Muscle of leg (tissue), 11 donors: ENCODE data around the gene SUPT3H. TPM values are rescaled to one million over a fixed set of nuclear protein-coding genes. Genes with fewer than 3 reads are reported as not detected.
A peak's percentile ranks its signal among the peaks of the same experiment; 100 is the strongest.

Experiments
- DNase-seq: peaks from one replicate; pipeline ENCODE4 v3.0.0; 2013
- H3K27ac ChIP-seq: one replicate; pipeline ENCODE4 v1.5.1; 2013; ENCODE audit warnings: mild to moderate bottlenecking, low read length, control low read depth
- H3K27me3 ChIP-seq: one replicate; pipeline ENCODE4 v1.6.1; 2013; ENCODE audit warnings: low read length; ENCODE audit not compliant: control insufficient read depth, insufficient read depth
- H3K36me3 ChIP-seq: one replicate; pipeline ENCODE4 v1.6.1; 2013; ENCODE audit warnings: low read length; ENCODE audit not compliant: control insufficient read depth, insufficient read depth
- H3K4me1 ChIP-seq: one replicate; pipeline ENCODE4 v1.6.1; 2013; ENCODE audit warnings: low read length; ENCODE audit not compliant: control insufficient read depth, insufficient read depth
- H3K4me3 ChIP-seq: one replicate; pipeline ENCODE4 v1.5.1; 2013; ENCODE audit warnings: low read length, control low read depth
- H3K9me3 ChIP-seq: replicated peaks from 2 replicates; pipeline ENCODE4 v1.6.1; 2013; ENCODE audit warnings: low read depth, low read length; ENCODE audit not compliant: control insufficient read depth
- WGBS: methylation state at CpG from one replicate; pipeline ENCODE4 v1.1.5; 2013; ENCODE audit warnings: missing lambda C conversion rate; ENCODE audit not compliant: insufficient coverage; 5-methylcytosine and 5-hydroxymethylcytosine counted together
- polyA plus RNA-seq, 8 donors: library from polyadenylated mRNA; unstranded; fragments of 120-200 nt; gene quantifications; one replicate each; pipeline versions ENCODE4 v1.2.1 to v1.2.3, GENCODE V29; 2013; ENCODE audit warnings: inconsistent platforms in 1 of 8, low replicate concordance in 1 of 8; ENCODE audit not compliant: insufficient read length in 8 of 8, insufficient read depth in 1 of 8
- total RNA-seq: library from RNA; stranded (reverse); fragments of 120-200 nt; gene quantifications from one replicate; pipeline ENCODE4 v1.2.4, GENCODE V29; 2013

SUPT3H gene
- total and polyA plus RNA-seq, 9 donors, result 8.3 to 13.7 (median 10.7) TPM

DNA sequence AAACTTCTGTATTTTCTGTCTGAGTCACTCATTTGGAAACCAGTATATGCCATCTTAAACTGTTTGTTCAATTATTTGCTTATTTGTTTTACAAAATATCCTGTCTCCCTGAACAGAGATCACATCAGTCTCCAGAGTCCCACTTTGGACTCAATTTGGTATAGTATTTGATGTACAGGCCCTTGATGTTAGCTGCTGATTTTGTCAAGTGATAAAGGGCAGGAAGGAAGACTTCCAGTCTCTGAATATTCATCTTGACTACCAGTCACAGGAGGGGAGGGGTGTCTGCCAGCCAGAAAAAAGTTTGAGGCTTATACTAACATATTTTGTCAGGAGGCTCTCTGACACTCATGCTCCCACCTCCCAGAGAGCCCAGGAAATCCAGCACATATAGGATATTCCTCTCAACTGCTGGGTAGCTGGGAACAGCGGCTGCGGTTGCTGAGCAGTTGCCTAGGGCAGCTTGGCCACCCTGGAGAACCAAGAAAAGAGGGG is 426.4 kb downstream of the SUPT3H start:
- DNase-seq, result no peak
- H3K9me3 ChIP-seq, result peaks cover 11% of the 10 kb centered on the region
- H3K27ac ChIP-seq, result no peak overlapping the region
- H3K4me1 ChIP-seq, result no peaks in the 10 kb centered on the region
- no peaks in the 10 kb centered on the region for H3K36me3 ChIP-seq
- H3K27me3 ChIP-seq, result no peaks in the 10 kb centered on the region
- no peak overlapping the region for H3K4me3 ChIP-seq
- WGBS, result no CpG with 5 or more reads among the region's 2 CpGs

DNA sequence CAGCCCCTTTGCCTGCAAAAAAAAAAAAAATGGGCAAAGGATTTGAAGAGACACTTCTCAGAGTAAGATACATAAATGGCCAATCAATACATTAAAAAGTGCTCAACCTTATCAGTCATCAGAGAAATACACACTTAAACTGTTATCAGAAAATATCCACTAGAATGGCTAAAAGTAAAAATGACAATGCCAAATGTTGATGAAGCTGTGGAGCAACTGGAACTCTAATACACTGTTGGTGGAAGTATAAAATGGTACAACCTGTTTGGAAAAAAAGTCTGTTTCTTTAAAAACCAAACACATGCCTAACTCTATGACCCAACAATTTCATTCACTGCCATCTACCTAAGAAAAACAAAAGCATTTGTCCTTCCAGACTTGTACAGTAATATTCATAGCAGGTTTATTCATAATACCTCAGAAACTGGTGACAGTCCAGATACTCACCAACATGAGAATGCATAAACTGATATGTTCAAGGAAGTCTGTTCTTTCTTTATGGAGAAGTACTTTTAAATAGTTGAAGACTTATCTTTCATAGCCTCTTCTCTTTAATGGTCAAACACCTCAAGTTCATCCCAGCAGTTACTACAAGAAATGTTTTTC is 428.0 kb downstream of the SUPT3H start:
- Histone ChIP-seq H3K4me1 (no peaks in the 10 kb centered on the region), H3K36me3 (no peaks in the 10 kb centered on the region), H3K27me3 (no peaks in the 10 kb centered on the region), H3K4me3 (no peak overlapping the region), H3K27ac (no peak overlapping the region), H3K9me3 (peaks cover 11% of the 10 kb centered on the region)
- no peak for DNase-seq

DNA sequence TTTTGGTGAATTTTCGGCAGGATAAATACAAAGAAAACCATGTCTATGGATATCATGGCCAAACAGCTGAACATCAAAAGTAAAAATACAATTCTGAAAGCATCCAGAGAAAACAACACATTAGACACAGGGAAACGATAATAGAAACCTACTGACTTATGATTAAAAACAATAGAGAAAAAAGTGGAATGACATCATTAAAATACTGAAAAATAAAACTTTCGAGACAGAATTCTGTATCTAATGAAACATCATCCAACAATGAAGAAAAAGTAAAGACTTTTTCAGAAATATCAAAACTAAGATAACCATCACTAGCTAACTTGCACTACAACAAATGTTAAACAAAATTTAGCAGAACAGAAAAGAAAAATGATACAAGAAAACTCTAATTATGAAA is 434.2 kb downstream of the SUPT3H start:
- Histone ChIP-seq H3K27me3 (no peaks in the 10 kb centered on the region), H3K36me3 (no peaks in the 10 kb centered on the region), H3K27ac (no peak overlapping the region), H3K4me1 (no peaks in the 10 kb centered on the region), H3K4me3 (no peak overlapping the region), H3K9me3 (peaks cover 2% of the 10 kb centered on the region)
- no CpG with 5 or more reads among the region's 3 CpGs for WGBS
- DNase-seq, result no peak

DNA sequence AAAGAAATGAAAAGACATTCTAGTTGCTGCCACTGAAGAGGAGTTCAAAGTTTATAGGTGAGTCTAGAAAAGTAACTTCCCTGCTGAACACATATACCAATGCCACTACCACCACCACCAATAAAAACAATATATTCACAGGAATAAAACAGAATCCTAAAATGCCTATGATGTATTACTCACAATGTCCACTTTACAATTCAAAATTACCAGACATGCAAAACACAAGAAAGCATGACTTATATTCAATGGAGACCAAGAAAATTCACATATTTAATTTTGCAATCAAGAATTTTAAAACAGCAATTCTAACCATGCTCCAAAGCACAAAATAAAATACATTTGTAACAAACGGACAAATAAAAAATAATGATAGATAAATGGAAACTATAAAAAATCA is 434.9 kb downstream of the SUPT3H start:
- H3K4me1 ChIP-seq, result no peaks in the 10 kb centered on the region
- no peak overlapping the region for H3K4me3 ChIP-seq
- no CpG with 5 or more reads among the region's 1 CpG for WGBS
- H3K27me3 ChIP-seq, result no peaks in the 10 kb centered on the region
- peaks cover 2% of the 10 kb centered on the region for H3K9me3 ChIP-seq
- DNase-seq, result no peak
- H3K36me3 ChIP-seq, result no peaks in the 10 kb centered on the region
- H3K27ac ChIP-seq, result no peak overlapping the region

DNA sequence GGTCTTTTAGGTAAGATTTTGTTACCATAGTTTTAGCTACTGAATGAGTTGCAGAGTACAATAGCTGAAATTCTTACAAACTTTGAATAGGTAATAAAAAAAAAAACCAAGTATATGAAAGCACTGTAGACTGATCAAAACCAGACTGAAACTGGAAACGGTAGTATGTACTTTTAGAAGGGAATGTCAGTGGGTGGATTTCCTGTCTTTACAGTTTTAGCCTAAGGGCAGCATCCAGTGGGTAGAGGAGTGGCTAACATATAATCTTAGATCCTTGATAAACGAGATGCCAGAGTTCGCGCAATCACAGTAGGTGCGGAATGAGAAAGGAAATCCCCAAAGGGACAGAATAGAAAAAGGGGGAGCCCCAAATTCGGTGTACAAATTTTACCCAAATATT is 435.5 kb downstream of the SUPT3H start:
- H3K9me3 ChIP-seq, result peaks cover 2% of the 10 kb centered on the region
- WGBS, result 88% methylated on average over 6 of the region's 6 CpGs
- H3K36me3 ChIP-seq, result no peaks in the 10 kb centered on the region
- no peaks in the 10 kb centered on the region for H3K27me3 ChIP-seq
- no peak overlapping the region for H3K4me3 ChIP-seq
- no peak overlapping the region for H3K27ac ChIP-seq
- no peaks in the 10 kb centered on the region for H3K4me1 ChIP-seq
- DNase-seq, result no peak

DNA sequence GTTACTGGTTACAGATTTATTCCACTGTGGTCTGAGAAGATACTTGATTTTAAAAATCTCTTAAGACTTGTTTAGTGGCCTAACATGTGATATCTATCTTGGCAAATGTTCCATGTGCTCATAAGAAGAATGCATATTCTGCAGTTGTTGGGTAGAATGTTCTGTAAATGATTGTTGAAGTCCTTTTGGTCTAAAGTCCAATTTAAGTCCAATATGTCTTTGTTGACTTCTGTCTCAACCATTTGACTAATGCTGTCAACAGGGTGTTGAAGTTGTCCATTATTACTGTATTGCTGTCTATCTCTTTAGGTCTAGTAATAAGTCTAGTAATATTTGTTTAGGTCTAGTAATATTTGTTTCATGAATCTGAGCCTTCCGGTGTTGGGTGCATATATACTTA is 437.4 kb downstream of the SUPT3H start:
- no peaks in the 10 kb centered on the region for H3K4me1 ChIP-seq
- no peaks in the 10 kb centered on the region for H3K27me3 ChIP-seq
- WGBS, result no CpG with 5 or more reads among the region's 1 CpG
- H3K36me3 ChIP-seq, result no peaks in the 10 kb centered on the region
- no peak overlapping the region for H3K27ac ChIP-seq
- no peak overlapping the region for H3K4me3 ChIP-seq
- H3K9me3 ChIP-seq, result no peaks in the 10 kb centered on the region
- no peak for DNase-seq

DNA sequence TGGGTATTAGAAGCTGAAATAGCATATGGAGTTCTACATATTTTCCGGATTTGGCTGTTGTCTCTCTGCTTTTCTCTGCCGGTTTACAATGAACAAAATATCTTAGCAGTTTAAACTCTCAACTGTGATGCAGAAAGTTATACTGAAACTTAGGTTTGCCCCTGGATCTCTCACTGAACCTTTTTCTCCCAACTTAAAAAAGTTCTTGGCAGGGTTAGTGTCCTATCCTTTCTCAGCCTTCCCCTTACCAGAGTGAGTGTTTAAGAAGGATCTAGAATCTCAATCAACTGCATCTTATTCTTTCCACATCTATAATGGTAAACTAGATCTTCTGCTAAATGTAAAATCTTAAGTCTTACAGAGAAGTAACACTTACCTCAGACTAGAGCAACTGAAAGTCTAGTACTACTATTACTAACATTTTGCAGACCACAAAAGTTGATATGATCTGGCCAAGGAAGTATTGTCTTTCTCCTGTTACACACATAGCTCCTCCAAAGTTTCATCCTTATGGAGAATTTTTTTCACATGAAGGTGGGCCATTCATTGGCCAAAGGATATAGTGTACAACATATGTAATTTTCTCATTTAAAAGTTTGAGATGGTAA is 441.9 kb downstream of the SUPT3H start:
- Histone ChIP-seq H3K4me3 (no peak overlapping the region), H3K27me3 (no peaks in the 10 kb centered on the region), H3K27ac (no peak overlapping the region), H3K36me3 (no peaks in the 10 kb centered on the region), H3K4me1 (no peaks in the 10 kb centered on the region), H3K9me3 (no peaks in the 10 kb centered on the region)
- peak; percentile 21 for DNase-seq
- WGBS, result no CpG with 5 or more reads among the region's 2 CpGs

DNA sequence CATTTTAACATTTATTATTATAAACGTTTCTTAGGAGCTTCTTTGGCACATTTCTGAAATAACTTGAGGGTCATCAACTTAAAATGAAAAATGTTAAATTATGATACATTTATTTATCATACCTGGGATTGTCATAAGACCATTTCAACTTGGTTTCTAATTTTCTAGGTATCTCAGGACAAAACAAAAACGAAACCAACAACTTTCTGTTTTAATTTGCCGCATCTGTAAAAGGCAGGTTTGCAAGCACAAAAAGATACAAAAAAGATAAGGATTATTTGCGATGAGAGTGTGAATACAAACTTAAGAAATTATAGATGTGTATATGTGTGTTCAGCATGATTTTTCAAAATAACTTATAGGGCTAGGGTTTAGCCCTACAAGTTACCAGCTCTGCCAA is 444.6 kb downstream of the SUPT3H start:
- DNase-seq, result no peak
- Histone ChIP-seq H3K4me1 (no peaks in the 10 kb centered on the region), H3K36me3 (no peaks in the 10 kb centered on the region), H3K27ac (no peak overlapping the region), H3K9me3 (no peaks in the 10 kb centered on the region), H3K27me3 (no peaks in the 10 kb centered on the region), H3K4me3 (no peak overlapping the region)
- 100% methylated on average over 1 of the region's 4 CpGs for WGBS

DNA sequence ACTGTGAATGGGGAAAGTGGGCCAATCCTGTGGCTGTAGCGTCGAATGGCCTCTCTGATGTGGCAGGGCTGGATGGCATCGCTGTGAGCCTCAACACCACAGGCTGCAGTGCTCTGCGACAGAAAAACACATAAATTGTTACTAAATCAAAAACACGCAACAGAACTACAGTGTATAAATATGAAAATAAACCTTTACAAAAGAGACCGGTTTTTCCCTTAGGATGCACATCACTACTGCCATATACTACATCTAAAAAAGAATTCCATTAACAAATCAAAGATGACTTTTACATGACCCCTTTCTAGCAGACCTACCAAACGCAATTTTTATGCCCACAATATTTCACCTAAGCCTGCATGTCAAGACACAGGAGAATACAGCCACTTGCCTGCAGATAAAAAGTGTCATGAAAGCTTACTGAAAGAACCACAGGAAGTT is 445.1 kb downstream of the SUPT3H start:
- no peak overlapping the region for H3K27ac ChIP-seq
- H3K36me3 ChIP-seq, result no peaks in the 10 kb centered on the region
- no peaks in the 10 kb centered on the region for H3K9me3 ChIP-seq
- H3K4me1 ChIP-seq, result no peaks in the 10 kb centered on the region
- H3K27me3 ChIP-seq, result no peaks in the 10 kb centered on the region
- DNase-seq, result no peak
- 86% methylated on average over 1 of the region's 7 CpGs for WGBS
- H3K4me3 ChIP-seq, result no peak overlapping the region

DNA sequence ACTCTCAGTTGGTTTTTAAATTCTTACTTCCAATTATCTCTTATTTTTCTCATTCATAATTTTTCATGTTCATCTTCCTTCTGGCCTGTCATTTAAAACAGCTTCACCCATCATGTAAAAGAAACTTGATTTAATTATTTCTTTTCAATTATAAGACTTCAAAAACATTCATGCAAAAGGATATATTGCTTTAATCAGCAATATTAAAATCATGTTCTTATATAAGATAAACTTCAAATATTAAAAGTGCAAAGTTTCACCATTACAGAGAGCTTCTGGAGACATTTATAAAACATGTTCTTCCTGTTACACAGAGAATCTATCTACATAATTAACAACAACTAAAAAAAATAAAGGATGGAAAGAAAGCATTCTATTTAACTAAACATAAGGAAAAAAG is 446.3 kb downstream of the SUPT3H start:
- Histone ChIP-seq H3K4me1 (no peaks in the 10 kb centered on the region), H3K36me3 (no peaks in the 10 kb centered on the region), H3K4me3 (no peak overlapping the region), H3K9me3 (no peaks in the 10 kb centered on the region), H3K27ac (no peak overlapping the region), H3K27me3 (no peaks in the 10 kb centered on the region)
- no peak for DNase-seq

DNA sequence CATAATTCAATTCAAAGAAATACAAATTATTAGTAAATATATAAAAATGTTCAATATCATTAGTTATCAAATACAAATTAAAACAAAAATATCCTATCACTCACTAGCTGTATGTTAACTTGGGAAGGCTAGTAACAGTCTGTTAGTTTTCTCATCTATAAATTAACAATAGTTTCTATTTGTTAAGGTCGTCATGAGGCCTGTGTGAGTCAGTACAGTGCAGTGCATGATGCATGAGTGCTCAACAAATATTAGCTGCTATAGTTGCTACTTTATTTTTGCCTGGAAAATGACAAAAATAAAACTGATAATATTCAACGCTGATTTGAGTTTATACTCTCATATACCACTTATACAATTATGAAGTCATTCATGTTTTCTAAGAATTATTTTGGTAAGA is 451.2 kb downstream of the SUPT3H start:
- no peaks in the 10 kb centered on the region for H3K4me1 ChIP-seq
- no peak for DNase-seq
- no CpG with 5 or more reads among the region's 2 CpGs for WGBS
- H3K36me3 ChIP-seq, result no peaks in the 10 kb centered on the region
- no peak overlapping the region for H3K4me3 ChIP-seq
- H3K9me3 ChIP-seq, result no peaks in the 10 kb centered on the region
- H3K27ac ChIP-seq, result no peak overlapping the region
- no peaks in the 10 kb centered on the region for H3K27me3 ChIP-seq
